ENCODE data around the gene DHCR24.

DHCR24 gene

GRCh38 chr1:54811066-54811465 lies 75.9 kb downstream of the DHCR24 start:
- no CpG with 5 or more reads among the region's 5 CpGs for WGBS (ENCODE audit: extremely low coverage, insufficient coverage, low lambda C conversion rate)
- Histone ChIP-seq H2BK15ac (replicated peaks; ENCODE audit: low read depth) (no peak overlapping the region), H3K4me1 (ENCODE audit: control insufficient read depth, low read depth, low read length) (peaks cover 4% of the 10 kb centered on the region), H3K4ac (ENCODE audit: low read depth, low read length) (no peak overlapping the region), H3K18ac (ENCODE audit: low read length) (no peak overlapping the region), H3K79me1 (ENCODE audit: low read length) (no peaks in the 10 kb centered on the region), H3K36me3 (ENCODE audit: control insufficient read depth, insufficient read depth, low read length) (no peaks in the 10 kb centered on the region), H3K79me2 (ENCODE audit: control insufficient read depth, insufficient read depth, low read length) (no peaks in the 10 kb centered on the region), H2BK5ac (ENCODE audit: low read length) (no peak overlapping the region), H3K27ac (ENCODE audit: low read depth, low read length) (no peak overlapping the region), H4K8ac (ENCODE audit: low read depth, low read length) (no peak overlapping the region), H2AK5ac (ENCODE audit: low read length) (no peak overlapping the region), H3K27me3 (ENCODE audit: insufficient read depth, low read length, poor library complexity) (no peaks in the 10 kb centered on the region), H3K23ac (ENCODE audit: low read length) (no peak overlapping the region), H3K56ac (ENCODE audit: low read length) (no peak overlapping the region), H3K4me3 (ENCODE audit: low read length) (no peak overlapping the region), H2BK120ac (ENCODE audit: low read depth, low read length) (no peak overlapping the region), H3K9ac (ENCODE audit: low read length) (no peak overlapping the region), H4K5ac (ENCODE audit: low read length) (no peak overlapping the region), H3K4me2 (ENCODE audit: low read length) (no peak overlapping the region)
- no peak for DNase-seq

- Histone ChIP-seq H2BK5ac (ENCODE audit: low read length) (no peak overlapping the region), H3K79me1 (ENCODE audit: low read length) (no peaks in the 10 kb centered on the region), H3K27me3 (ENCODE audit: insufficient read depth, low read length, poor library complexity) (no peaks in the 10 kb centered on the region), H3K4me3 (ENCODE audit: low read length) (no peak overlapping the region), H3K36me3 (ENCODE audit: control insufficient read depth, insufficient read depth, low read length) (no peaks in the 10 kb centered on the region), H3K79me2 (ENCODE audit: control insufficient read depth, insufficient read depth, low read length) (no peaks in the 10 kb centered on the region), H3K4me1 (ENCODE audit: control insufficient read depth, low read depth, low read length) (peaks cover 4% of the 10 kb centered on the region), H2AK5ac (ENCODE audit: low read length) (no peak overlapping the region), H2BK120ac (ENCODE audit: low read depth, low read length) (no peak overlapping the region), H3K4me2 (ENCODE audit: low read length) (no peak overlapping the region), H4K5ac (ENCODE audit: low read length) (no peak overlapping the region), H2BK15ac (replicated peaks; ENCODE audit: low read depth) (no peak overlapping the region), H4K8ac (ENCODE audit: low read depth, low read length) (no peak overlapping the region), H3K9ac (ENCODE audit: low read length) (no peak overlapping the region), H3K4ac (ENCODE audit: low read depth, low read length) (no peak overlapping the region), H3K56ac (ENCODE audit: low read length) (no peak overlapping the region), H3K18ac (ENCODE audit: low read length) (no peak overlapping the region), H3K27ac (ENCODE audit: low read depth, low read length) (no peak overlapping the region), H3K23ac (ENCODE audit: low read length) (no peak overlapping the region)
- no CpG with 5 or more reads among the region's 13 CpGs for WGBS (ENCODE audit: extremely low coverage, insufficient coverage, low lambda C conversion rate)
- DNase-seq: peak; percentile 68
Measured at GRCh38 chr1:54810153-54810942, 76.6 kb downstream of the DHCR24 start.

- no peak overlapping the region for H2AK5ac ChIP-seq (ENCODE audit: low read length)
- no peak overlapping the region for H3K27ac ChIP-seq (ENCODE audit: low read depth, low read length)
- no peaks in the 10 kb centered on the region for H3K79me2 ChIP-seq (ENCODE audit: control insufficient read depth, insufficient read depth, low read length)
- no peak overlapping the region for H3K56ac ChIP-seq (ENCODE audit: low read length)
- H3K4ac ChIP-seq (ENCODE audit: low read depth, low read length): no peak overlapping the region
- no peak overlapping the region for H4K5ac ChIP-seq (ENCODE audit: low read length)
- H3K27me3 ChIP-seq (ENCODE audit: insufficient read depth, low read length, poor library complexity): no peaks in the 10 kb centered on the region
- no peaks in the 10 kb centered on the region for H3K79me1 ChIP-seq (ENCODE audit: low read length)
- no peak overlapping the region for H2BK120ac ChIP-seq (ENCODE audit: low read depth, low read length)
- H3K18ac ChIP-seq (ENCODE audit: low read length): no peak overlapping the region
- no peaks in the 10 kb centered on the region for H3K36me3 ChIP-seq (ENCODE audit: control insufficient read depth, insufficient read depth, low read length)
- no peak overlapping the region for H2BK15ac ChIP-seq (replicated peaks; ENCODE audit: low read depth)
- no peak for DNase-seq
- H4K8ac ChIP-seq (ENCODE audit: low read depth, low read length): no peak overlapping the region
- H3K9ac ChIP-seq (ENCODE audit: low read length): no peak overlapping the region
- WGBS (ENCODE audit: extremely low coverage, insufficient coverage, low lambda C conversion rate): no CpG with 5 or more reads among the region's 3 CpGs
- H3K4me1 ChIP-seq (ENCODE audit: control insufficient read depth, low read depth, low read length): peaks cover 4% of the 10 kb centered on the region
- H3K4me3 ChIP-seq (ENCODE audit: low read length): no peak overlapping the region
- no peak overlapping the region for H3K23ac ChIP-seq (ENCODE audit: low read length)
- no peak overlapping the region for H2BK5ac ChIP-seq (ENCODE audit: low read length)
- no peak overlapping the region for H3K4me2 ChIP-seq (ENCODE audit: low read length)
Measured at GRCh38 chr1:54809496-54810074, 77.4 kb downstream of the DHCR24 start.

- Histone ChIP-seq H3K4me3 (ENCODE audit: low read length) (no peak overlapping the region), H2BK120ac (ENCODE audit: low read depth, low read length) (no peak overlapping the region), H3K18ac (ENCODE audit: low read length) (no peak overlapping the region), H3K9ac (ENCODE audit: low read length) (no peak overlapping the region), H2BK5ac (ENCODE audit: low read length) (no peak overlapping the region), H4K5ac (ENCODE audit: low read length) (no peak overlapping the region), H3K79me1 (ENCODE audit: low read length) (no peaks in the 10 kb centered on the region), H3K4me1 (ENCODE audit: control insufficient read depth, low read depth, low read length) (peaks cover 2% of the 10 kb centered on the region), H3K4me2 (ENCODE audit: low read length) (no peak overlapping the region), H3K23ac (ENCODE audit: low read length) (no peak overlapping the region), H2BK15ac (replicated peaks; ENCODE audit: low read depth) (no peak overlapping the region), H3K36me3 (ENCODE audit: control insufficient read depth, insufficient read depth, low read length) (no peaks in the 10 kb centered on the region), H4K8ac (ENCODE audit: low read depth, low read length) (no peak overlapping the region), H3K4ac (ENCODE audit: low read depth, low read length) (no peak overlapping the region), H3K79me2 (ENCODE audit: control insufficient read depth, insufficient read depth, low read length) (no peaks in the 10 kb centered on the region), H2AK5ac (ENCODE audit: low read length) (no peak overlapping the region), H3K56ac (ENCODE audit: low read length) (no peak overlapping the region), H3K27me3 (ENCODE audit: insufficient read depth, low read length, poor library complexity) (no peaks in the 10 kb centered on the region), H3K27ac (ENCODE audit: low read depth, low read length) (no peak overlapping the region)
- no CpG with 5 or more reads among the region's 12 CpGs for WGBS (ENCODE audit: extremely low coverage, insufficient coverage, low lambda C conversion rate)
- DNase-seq: peak; percentile 36
Measured at GRCh38 chr1:54808443-54809207, 78.4 kb downstream of the DHCR24 start.

GRCh38 chr1:54807756-54808155 lies 79.2 kb downstream of the DHCR24 start:
- H3K18ac ChIP-seq (ENCODE audit: low read length): no peak overlapping the region

More at GRCh38 chr1:54807756-54808155, 79.2 kb downstream of the DHCR24 start:
- DNase-seq: no peak
- Histone ChIP-seq H3K4ac (ENCODE audit: low read depth, low read length) (no peak overlapping the region), H2BK15ac (replicated peaks; ENCODE audit: low read depth) (no peak overlapping the region), H3K56ac (ENCODE audit: low read length) (no peak overlapping the region), H2AK5ac (ENCODE audit: low read length) (no peak overlapping the region), H4K5ac (ENCODE audit: low read length) (no peak overlapping the region), H3K79me1 (ENCODE audit: low read length) (no peaks in the 10 kb centered on the region), H3K27me3 (ENCODE audit: insufficient read depth, low read length, poor library complexity) (no peaks in the 10 kb centered on the region), H4K8ac (ENCODE audit: low read depth, low read length) (no peak overlapping the region), H3K4me3 (ENCODE audit: low read length) (no peak overlapping the region), H3K27ac (ENCODE audit: low read depth, low read length) (no peak overlapping the region), H3K9ac (ENCODE audit: low read length) (no peak overlapping the region), H3K36me3 (ENCODE audit: control insufficient read depth, insufficient read depth, low read length) (no peaks in the 10 kb centered on the region), H2BK120ac (ENCODE audit: low read depth, low read length) (no peak overlapping the region), H3K23ac (ENCODE audit: low read length) (no peak overlapping the region), H3K4me2 (ENCODE audit: low read length) (no peak overlapping the region), H2BK5ac (ENCODE audit: low read length) (no peak overlapping the region), H3K79me2 (ENCODE audit: control insufficient read depth, insufficient read depth, low read length) (no peaks in the 10 kb centered on the region), H3K4me1 (ENCODE audit: control insufficient read depth, low read depth, low read length) (no peaks in the 10 kb centered on the region)
- WGBS (ENCODE audit: extremely low coverage, insufficient coverage, low lambda C conversion rate): no CpG with 5 or more reads among the region's 7 CpGs
